Hematopoietic multipotent progenitor cell treated with erythropoietin and hydrocortisone succinate and interleukin-3 and kit ligand, for 17 days (in vitro differentiated cells): ENCODE results near the gene NEGR1.

Source experiments
- DNase-seq: peaks from one replicate; pipeline ENCODE4 v3.0.0-alpha.2; 2015; ENCODE audit warnings: low spot score

NEGR1 gene

DNA sequence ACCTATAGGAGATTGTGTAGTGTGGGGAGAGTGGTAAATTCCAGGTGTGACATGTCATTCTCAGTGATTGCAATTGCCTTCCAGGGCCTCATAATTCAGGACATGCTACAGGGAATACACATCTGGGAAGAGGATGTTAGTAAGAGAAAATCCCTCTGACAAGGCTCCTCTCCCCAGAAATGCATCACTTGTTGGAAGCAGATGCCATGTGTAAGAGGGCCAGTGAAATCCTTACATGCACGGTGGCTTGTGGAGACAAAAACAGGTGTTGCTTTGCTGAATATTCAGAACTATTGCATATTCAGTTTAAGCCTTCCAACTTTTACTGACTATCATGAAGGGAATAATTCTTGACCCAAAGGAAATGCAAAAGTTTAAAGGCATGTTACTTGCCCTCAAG, 503.4 kb downstream of the NEGR1 start:
- DNase-seq, result no peak

DNA sequence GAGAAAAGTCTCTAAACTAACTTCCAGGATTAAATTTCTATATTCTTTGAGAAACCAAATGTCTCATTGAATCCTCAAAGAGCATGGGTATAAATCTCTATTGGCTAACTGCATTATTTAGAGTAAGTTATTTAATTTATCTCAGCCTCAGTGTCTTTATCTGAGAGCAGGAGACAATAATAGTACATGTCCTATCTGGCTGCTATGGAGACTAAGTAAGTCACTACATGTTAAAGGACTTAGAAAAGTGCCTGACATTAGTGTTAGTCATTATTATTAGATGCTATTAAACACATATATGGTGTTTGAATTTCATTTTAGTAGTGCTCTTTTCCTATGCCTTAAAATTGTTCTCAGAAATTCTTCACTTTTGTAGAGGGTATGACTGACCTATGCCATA, 505.2 kb downstream of the NEGR1 start:
- no peak for DNase-seq

DNA sequence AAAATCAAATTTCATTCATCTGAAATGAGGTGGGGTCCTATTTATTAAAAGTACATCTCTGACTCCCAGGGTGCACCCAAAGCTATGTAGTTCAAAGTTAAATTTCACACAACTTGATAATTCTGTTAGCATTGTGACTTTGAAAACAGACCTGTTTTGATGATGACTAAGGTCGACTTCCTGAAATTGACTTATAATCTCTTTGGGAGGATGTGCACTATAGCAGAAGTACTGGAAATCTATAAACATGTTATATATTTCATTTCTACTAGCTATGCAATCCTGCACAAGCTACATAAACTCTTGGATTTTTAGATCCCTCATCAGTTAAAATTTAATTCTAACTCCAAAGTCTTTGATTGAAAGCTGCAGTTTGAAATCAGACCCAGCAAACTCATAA, 507.6 kb downstream of the NEGR1 start:
- no peak for DNase-seq

DNA sequence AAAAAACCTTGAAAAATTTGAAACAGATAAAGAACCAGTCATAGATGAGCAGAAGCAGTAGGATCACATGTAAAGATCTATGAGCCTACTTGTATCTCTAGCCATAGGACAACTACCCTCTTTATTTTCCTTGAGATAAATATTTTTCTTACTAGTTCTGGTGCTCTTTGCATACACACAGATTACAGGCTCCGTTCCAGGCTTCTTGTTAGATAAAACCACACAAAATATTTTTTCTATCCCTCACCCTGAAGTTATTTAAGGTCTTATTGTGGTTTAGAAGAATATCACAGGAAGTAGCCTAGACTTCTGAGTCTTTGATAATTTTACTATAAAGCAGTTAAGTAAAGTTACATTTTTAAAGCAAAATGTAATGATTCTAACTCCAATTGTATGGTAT, 512.2 kb downstream of the NEGR1 start:
- DNase-seq, result no peak

DNA sequence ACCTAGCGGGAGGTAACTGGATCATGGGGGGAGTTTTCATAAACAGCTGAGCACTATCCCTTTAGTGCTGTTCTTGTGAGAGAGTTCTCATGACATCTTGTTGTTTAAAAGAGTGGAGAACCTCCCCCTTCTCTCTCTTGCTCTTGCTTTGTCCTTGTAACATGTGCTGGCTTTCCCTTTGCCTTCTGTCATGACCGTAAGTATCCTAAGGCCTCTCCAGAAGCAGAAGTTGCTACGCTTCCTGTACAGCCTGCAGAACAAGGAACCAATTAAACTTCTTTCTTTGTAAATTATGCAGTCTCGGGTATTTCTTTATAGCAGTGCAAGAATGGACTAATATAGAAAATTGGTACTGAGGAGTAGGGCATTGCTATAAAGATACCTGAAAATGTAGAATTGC, 515.6 kb downstream of the NEGR1 start:
- DNase-seq, result no peak

DNA sequence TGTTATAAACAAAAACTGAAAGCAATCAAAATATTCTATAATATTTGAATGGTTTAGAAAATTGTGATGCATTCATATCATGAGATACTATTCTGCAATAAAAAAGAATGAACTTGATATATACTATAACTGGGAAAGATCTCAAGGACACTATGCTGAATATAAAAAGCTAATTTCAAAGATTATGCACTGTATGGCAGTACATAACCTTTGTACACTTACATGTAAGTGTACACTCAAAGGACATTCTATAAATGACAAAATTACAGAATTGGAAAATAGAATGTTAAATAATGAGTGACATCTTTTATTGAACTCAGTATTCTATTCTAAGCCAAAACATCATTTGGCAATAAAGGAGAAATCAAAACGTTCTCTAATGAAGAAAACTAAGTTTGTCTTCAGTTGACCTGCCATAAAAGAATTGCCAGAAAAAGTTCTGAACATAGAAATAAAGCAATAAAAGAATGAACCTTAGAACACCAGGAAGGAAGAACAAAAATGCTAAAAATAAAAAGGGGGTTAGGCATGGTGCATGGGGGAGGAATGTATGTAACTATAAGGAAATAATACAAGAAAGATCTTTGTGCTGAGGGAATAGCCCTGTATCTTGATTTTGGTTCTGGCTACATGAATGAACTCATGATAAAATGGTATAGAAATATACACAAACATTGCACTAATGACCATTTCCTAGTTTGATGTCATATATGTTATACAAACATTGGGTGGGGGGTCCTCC, 519.7 kb downstream of the NEGR1 start:
- DNase-seq, result no peak

DNA sequence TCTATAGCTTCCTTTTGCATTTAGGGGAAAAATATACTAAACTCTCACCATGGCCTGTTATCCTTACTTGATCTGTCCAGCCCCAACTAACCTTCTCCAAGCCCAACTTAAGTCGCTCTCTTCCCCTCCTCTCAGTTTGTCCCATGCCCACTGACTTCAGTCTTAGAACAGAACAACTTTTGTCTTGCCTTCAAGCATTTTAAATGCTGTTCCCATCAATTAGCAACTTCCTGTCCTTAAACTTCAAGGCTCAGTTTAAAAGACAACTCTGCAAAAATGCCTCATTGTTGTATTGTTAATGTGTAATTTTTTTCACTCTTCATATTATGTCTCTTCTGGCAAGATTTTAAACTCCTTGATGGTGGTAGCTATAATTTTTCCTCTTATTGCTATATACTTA, 526.9 kb downstream of the NEGR1 start:
- no peak for DNase-seq

DNA sequence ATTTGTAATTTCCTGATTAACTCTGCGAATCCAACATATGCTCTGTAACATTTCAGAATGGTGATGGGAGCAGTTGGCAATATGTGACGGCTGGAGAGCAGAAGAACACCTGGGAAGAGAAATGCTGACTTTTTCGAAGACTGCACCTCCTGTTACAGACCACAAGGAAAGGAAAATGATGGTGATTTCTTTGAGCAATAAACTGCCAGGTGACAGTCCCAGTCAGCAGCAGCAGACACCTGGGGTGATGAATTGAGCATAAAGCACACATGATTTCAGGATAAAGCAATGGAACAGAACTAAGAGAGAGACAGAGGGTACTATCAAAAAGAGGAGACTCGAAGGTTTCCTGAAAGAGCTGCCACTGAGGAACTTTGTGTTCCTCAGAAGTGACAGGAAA, 528.6 kb downstream of the NEGR1 start:
- DNase-seq, result no peak

DNA sequence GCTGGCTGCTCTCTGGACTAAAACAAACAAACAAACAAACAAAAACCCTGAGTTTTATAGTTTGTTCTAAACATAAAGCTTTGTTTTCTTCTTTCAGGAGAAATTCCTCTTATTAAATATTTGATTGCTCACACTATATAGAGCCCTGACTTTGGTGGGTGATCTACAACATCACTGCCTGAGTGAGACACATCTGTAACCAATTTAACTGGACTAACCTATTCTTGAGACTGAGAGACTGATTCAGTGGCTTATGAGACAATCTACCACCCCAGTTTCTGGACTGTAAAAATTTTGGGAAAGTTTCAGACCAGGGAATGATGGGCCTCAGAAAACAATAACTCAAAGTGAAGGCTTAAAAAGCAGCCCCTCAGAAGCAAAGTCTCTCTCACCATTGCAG, 537.0 kb downstream of the NEGR1 start:
- no peak for DNase-seq

DNA sequence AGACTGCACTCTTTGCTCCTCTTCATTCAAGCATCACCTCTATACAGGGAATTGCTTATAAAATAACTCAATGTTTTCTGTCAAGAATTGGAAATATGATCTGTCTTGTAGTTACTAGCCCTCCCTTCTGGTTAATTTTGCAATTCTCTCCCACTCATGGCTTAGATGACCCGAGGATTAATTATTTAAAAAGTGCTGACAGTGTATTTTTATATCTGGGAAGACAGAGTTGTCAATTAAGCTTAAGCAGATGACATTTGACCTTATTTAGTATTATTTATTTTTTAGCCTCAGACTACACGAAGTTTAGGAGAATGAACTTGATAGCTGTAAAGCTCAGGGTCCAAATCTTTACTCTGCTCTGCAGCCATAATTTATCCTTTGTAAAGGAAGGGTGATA, 538.5 kb downstream of the NEGR1 start:
- no peak for DNase-seq

DNA sequence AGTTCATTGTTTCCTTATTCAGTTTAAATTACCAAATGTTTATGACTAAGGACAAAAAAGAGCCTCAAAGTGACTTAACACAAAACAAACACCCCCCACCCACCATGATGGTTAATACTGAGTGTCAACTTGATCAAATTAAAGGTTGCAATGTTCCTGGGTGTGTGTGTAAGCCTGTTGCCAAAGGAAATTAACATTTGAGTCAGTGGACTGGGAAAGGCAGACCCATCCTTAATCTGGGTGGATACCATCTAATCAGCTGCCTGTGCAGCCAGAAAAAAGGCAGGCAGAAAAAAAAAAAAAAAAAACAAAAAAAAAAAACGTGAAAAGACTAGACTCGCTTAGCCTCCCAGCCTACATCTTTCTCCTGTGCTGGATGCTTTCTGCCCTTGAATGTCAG, 543.4 kb downstream of the NEGR1 start:
- DNase-seq, result no peak

DNA sequence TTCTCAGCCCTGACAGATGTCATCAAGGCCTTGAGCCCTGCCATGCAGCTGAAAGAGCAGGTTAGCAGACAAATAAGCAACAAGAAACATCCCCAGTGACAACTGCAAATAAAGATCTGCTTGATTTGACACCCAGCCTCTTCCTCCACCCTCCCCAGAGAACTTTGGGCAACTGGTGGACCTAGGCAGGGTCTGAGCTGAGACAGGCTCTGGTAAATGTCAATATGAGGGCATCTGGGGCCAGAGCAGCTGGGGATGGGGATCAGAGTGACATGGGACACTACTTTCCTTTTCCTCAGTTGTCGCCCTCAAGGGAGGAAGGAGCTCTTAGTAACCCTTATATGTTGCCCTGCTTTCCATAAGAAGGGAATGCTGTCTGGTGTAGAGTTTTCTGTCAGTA, 544.1 kb downstream of the NEGR1 start:
- no peak for DNase-seq

DNA sequence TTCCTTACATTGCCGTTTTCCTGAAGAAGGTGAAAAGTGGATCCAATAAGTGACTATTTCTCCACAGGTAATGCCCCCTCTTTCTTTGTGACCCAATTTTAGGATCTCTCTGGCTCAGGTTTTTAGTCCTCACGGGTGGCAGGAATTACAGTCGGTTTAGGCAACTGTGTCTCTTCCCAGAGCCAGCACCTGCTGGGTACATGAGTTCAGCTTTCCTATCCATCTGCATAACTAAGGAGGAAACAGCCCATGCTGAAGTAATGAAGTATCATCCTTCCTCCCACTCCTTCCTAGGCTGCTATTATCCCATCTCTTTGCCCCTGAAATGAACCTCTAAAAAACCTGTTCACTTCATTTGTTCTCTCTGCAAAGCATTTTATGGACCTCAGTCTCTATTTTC, 544.6 kb downstream of the NEGR1 start:
- no peak for DNase-seq

DNA sequence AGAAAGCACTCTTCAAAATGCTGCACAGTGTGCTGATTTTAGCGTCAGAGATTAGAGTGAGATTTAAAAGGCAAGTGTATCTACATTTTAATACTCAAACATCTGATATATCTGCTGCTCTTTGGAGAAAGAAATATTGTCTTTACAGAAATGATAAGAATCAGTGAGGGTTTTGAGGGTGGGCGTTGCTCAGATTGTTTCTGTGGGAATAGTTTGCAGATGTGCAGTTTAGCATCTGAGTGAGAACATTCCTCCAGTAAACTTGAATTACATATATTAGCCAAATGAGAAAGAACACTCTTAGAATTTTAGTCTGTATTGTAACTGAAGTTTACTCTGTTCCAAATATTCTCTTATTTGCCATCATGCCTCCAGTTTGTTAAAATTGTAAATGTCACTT, 549.2 kb downstream of the NEGR1 start:
- no peak for DNase-seq

DNA sequence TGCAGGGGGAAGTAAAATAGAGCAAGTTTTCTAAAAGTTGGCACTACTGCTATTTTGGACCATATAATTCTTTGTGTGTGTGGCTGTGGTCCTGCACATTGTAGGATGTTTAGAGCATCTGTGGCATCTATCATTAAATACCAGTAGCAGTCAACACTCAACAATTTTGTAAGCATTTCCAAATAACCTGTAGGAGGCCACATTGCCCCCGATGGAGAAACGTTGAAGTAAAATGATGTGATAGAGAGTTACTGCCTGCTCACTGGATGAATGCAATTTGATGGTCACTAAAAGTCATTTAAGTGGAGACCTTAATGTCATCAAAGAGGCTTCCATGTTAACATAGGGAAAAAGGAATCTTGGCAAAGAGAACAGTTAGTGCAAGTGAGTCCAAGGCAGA, 560.8 kb downstream of the NEGR1 start:
- DNase-seq, result no peak

DNA sequence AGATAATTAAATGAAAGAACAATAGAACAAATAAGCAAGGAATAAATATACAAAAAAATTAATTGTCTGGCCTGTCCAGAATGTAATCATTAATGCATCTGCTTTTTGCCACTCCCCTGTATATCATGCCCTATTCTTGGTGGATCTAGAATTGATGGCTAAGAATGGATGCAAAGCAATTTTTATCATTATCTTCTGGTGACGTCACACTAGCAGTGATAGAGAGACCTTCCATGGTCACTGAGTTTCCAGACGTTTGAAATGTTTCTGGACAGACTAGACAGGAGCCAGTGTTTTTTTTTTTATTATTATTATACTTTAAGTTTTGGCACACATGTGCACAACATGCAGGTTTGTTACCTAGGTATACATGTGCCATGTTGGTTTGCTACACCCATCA, 563.0 kb downstream of the NEGR1 start:
- no peak for DNase-seq

DNA sequence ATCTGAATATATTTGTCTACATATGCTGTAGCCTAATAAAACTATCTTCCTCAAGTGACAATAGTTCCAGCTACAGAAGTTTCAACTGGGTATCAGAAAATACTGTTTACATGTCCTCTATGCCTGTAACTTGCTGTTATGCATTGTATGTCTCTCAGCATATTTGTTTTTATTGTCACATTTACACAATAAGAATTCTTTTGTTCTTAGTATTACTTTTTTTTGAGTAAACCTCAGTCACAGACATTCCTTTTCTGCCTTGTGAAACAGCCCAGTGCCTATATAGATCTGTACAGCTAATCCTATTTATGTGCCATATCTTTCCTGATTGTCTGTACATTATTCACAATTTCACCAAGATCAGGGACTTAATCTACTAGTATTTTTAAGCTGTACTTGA, 565.2 kb downstream of the NEGR1 start:
- no peak for DNase-seq

DNA sequence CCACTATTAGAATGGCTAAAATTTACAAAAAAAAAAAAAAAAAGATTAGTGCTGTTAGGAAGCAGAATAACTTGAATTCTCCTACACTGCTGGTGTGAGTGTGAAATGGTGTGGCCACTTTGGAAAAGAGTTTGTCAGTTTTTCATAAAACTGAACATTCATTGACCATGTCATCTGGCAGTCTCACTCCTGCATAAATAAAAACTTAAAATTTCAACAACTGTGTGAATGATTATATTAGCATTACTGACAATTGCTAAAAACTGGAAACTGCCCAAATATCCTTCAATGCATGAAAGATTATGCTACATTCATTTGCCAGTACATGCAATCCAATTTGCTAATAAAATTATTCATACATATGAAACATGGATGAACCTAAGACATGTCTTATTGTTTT, 570.9 kb downstream of the NEGR1 start:
- DNase-seq, result no peak

DNA sequence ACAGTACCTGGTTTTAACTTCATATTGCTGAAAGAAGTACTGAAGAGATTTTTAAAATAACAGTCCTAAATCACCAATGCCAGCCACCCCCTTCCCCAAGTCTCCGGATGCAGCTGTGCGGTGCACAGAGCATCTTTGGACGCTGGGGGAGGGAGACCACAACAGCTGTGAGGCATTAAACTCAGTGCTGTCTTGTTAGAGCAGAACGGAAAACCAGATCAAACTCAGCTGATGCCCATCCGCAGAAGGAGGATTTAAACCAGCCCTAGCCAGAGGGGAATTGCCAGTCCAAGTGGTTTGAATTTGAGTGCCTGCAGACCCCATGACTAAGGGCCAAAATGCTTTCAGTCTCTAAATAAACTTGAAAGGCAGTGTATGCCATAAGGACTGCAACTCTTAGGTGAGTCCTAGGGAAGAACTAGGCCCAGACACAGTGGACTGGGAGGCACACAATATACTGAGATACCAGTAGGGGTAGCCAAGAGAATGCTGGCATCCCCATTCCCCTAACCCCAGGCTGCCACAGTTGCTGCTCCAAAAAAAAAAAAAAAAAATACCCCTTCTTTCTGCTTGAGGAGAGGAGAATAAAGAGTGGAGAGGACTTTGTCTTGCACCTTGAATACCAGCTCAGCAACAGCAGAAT, 576.2 kb downstream of the NEGR1 start:
- DNase-seq, result no peak

DNA sequence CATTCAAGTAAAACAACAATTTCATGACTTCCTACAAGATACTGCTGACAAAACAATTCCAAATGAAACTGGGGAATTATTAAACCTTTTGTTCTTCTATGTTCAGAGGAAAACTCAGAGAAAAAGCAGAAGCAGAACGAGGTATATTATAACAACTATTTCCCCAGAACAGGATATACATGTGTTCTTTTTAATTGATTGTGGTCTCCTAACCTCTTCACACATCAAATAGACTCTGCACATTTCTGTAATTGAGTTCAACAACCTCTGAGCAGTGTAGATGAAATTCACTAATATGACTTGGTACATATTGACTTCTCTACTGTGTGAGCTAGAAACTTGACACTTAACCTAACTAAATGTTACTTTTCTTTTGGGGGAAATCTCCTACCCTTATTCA, 584.2 kb downstream of the NEGR1 start:
- DNase-seq, result no peak

DNA sequence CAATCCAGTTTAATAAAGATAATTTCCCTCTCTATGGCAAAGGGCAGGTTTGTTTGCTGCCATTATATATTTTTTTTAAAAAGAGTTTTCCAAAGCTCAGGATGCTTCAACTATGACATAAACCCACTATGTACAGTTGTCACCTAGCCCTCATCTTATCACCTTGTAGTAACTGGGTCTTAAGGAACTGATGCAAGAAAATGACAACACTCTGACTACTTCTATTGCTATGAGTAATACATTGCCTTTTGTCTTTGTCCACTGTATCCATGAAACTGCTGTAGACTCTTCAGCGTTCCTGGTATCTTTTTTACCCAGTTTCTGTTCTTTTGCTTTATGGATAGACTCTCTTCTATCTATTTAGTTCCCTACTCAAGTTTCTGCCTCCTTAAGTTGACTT, 586.5 kb downstream of the NEGR1 start:
- no peak for DNase-seq

DNA sequence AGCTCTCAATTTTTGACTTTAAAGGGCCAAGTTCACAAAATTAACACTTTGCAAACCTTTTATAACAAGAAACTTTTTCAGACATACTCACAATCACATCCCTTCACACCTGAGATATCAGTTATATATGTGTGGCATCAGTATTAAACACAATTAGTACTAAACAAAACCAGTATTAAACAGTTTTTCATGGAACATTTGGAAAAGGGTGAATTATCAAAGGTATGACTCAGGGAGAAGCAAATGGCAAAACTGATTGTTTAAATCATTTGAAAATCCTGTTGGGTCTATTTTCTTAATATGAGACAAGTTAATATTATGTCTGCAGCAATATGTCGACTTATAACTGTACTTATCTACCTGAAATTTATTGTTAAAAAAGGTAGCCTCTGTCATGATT, 587.3 kb downstream of the NEGR1 start:
- DNase-seq, result no peak

DNA sequence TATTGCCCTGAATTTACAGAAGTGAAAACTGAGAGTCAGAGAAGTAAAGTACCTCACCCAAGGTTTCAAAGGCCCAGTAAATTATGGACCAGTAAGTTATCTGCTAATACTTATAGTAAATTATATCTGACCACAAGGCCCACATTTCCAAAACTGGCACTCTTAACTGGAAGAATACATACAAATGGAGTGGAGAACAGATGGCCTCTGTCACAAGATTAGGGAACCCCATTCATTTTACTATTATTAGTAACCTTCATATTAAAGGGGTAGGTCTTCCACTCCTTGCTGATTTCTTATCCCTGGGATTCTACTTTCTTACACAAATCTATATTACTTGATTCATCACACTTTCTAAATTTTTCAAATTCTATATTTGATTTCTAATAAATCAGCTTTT, 588.8 kb downstream of the NEGR1 start:
- no peak for DNase-seq

DNA sequence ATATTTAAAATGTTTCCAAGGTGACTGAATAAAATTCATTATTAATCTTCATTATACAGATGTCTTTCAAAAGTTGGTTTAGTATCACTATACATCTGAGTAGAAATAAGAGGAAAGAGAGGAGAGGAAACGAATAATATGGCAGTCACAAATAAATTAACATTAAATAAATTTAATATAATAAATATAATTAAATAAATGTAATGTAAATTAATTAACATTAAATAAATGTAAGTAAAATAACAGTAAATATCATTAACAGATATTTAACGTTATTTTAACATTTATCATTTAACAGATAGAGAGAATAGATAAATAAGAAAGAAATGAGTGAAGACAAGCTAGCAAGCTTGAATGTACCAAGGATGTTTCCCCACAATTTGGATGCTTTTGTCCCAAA, 592.7 kb downstream of the NEGR1 start:
- no peak for DNase-seq
